PC-3 (cell line): ENCODE results near the gene TENT4B. TPM values are rescaled to one million over a fixed set of nuclear protein-coding genes. Genes with fewer than 3 reads are reported as not detected.

Experiments used
- ATAC-seq: fragments of 200-7000 bp; cut with Tn5 transposase; 2 replicates; pipeline ENCODE4 v1.9.1; 2020; ENCODE audit warnings: mild to moderate bottlenecking, moderate library complexity
- BruUV-seq: library from RNA; stranded (reverse); fragments of 400-500 nt; replicated peaks from 2 replicates; lab custom pipeline; 2021; lab: Mats Ljungman, UMichigan
- CTCF ChIA-PET: fragments of 300-600 bp; sonication (Branson Sonifier 250); formaldehyde crosslinking; loops from one replicate; lab custom pipeline; 2022; ENCODE audit warnings: antibody characterized with exemption; lab: Charles Lee
- POLR2A ChIA-PET: fragments of 300-600 bp; sonication (Branson Sonifier 250); formaldehyde crosslinking; loops from one replicate; lab custom pipeline; 2022; ENCODE audit warnings: antibody characterized with exemption; ENCODE audit not compliant: unreplicated experiment; lab: Charles Lee
- DNase-seq: peaks from one replicate; pipeline ENCODE4 v3.0.0-alpha.2; 2015
- H2AFZ ChIP-seq: fragments of 300-600 bp; sonication (generic); 2 replicates; pipeline ENCODE4 v1.6.0; 2016; ENCODE audit warnings: antibody characterized with exemption, low read length
- H3F3A ChIP-seq: fragments of 300-600 bp; sonication (generic); one replicate; pipeline ENCODE4 v1.6.0; 2017; ENCODE audit warnings: antibody characterized with exemption, low read length, control low read depth, mild to moderate bottlenecking; ENCODE audit not compliant: unreplicated experiment
- H3K27ac ChIP-seq: fragments of 300-600 bp; sonication (generic); 2 replicates; pipeline ENCODE4 v1.5.1; 2016; ENCODE audit warnings: mild to moderate bottlenecking, low read length
- H3K27me3 ChIP-seq: fragments of 300-600 bp; sonication (generic); 2 replicates; pipeline ENCODE4 v1.6.1; 2016; ENCODE audit warnings: low read length, mixed read lengths
- H3K36me3 ChIP-seq: fragments of 300-600 bp; sonication (generic); 2 replicates; pipeline ENCODE4 v1.6.1; 2016; ENCODE audit warnings: low read depth, mixed run types, low read length, mixed read lengths
- H3K4me1 ChIP-seq: fragments of 300-600 bp; sonication (generic); 2 replicates; pipeline ENCODE4 v1.5.1; 2016; ENCODE audit warnings: low read length; ENCODE audit not compliant: insufficient read depth
- H3K4me2 ChIP-seq: fragments of 300-600 bp; sonication (generic); 2 replicates; pipeline ENCODE4 v1.6.0; 2016; ENCODE audit warnings: low read length
- H3K4me3 ChIP-seq: fragments of 300-600 bp; sonication (generic); 2 replicates; pipeline ENCODE4 v1.5.1; 2016; ENCODE audit warnings: mild to moderate bottlenecking, low read length, mixed read lengths
- H3K79me2 ChIP-seq: fragments of 300-600 bp; sonication (generic); 2 replicates; pipeline ENCODE4 v1.6.1; 2017; ENCODE audit warnings: low read length, mixed read lengths
- H3K9ac ChIP-seq: fragments of 300-600 bp; sonication (generic); 2 replicates; pipeline ENCODE4 v1.6.0; 2016; ENCODE audit warnings: mild to moderate bottlenecking, low read length
- H3K9me2 ChIP-seq: fragments of 300-600 bp; sonication (generic); replicated peaks from 2 replicates; pipeline ENCODE4 v1.6.1; 2016; ENCODE audit warnings: mixed run types, low read length, mixed read lengths
- H3K9me3 ChIP-seq: fragments of 300-600 bp; sonication (generic); 2 replicates; pipeline ENCODE4 v1.6.1; 2016; ENCODE audit warnings: low read length, mixed read lengths
- H4K20me1 ChIP-seq: fragments of 300-600 bp; sonication (generic); 2 replicates; pipeline ENCODE4 v1.6.1; 2016; ENCODE audit warnings: low read length, mixed read lengths
- CTCF ChIP-seq: fragments of 300-600 bp; sonication (generic); conservative IDR thresholded peaks from 2 replicates; pipeline ENCODE4 v1.5.1; 2017; ENCODE audit warnings: antibody characterized with exemption, low read depth, mild to moderate bottlenecking, low read length
- EZH2 ChIP-seq: fragments of 300-600 bp; sonication (generic); IDR thresholded peaks from one replicate; pipeline ENCODE4 v1.6.1; 2017; ENCODE audit warnings: antibody characterized with exemption, mild to moderate bottlenecking, low read length; ENCODE audit not compliant: unreplicated experiment
- EZH2phosphoT487 ChIP-seq: fragments of 300-600 bp; sonication (generic); IDR thresholded peaks from 2 replicates; pipeline ENCODE4 v1.6.1; 2018; ENCODE audit warnings: mild to moderate bottlenecking, antibody characterized with exemption, low read length, borderline replicate concordance
- intact Hi-C: fragments of 100-400 bp; cut with micrococcal nuclease; formaldehyde crosslinking; loops from 2 replicates; pipeline ENCODE4 v1.9.0; 2023
- total RNA-seq: library from RNA; depleted of rRNA; stranded (reverse); fragments of >200 nt; gene quantifications from 2 replicates; pipeline ENCODE4 v1.2.3, GENCODE V29; 2014

TENT4B gene
- total RNA-seq, 1 experiment from 2014 or later: 6.3 TPM

GRCh38 chr16:50261160-50261706, 108.1 kb downstream of the TENT4B start:
- H3K27me3 ChIP-seq: no peaks in the 10 kb centered on the region
- POLR2A ChIA-PET: no interaction called here
- ATAC-seq: no peak
- H2AFZ ChIP-seq: no peak overlapping the region
- no peaks in the 10 kb centered on the region for H3K9me2 ChIP-seq
- no peak overlapping the region for H3K9ac ChIP-seq
- no peak overlapping the region for H3K27ac ChIP-seq
- no peak overlapping the region for H3K4me3 ChIP-seq
- H3K9me3 ChIP-seq: no peaks in the 10 kb centered on the region
- no TSS peak for BruUV-seq
- TF ChIP-seq CTCF: no peak
- no peak for TF ChIP-seq EZH2phosphoT487
- no peak for TF ChIP-seq EZH2
- H3K36me3 ChIP-seq: no peaks in the 10 kb centered on the region
- H3K79me2 ChIP-seq: 0 out of 2 replicates have a peak, but pooled peaks cover 10% of the 10 kb centered on the region
- intact Hi-C loops: no loop called here
- CTCF ChIA-PET: no interaction called here
- no peaks in the 10 kb centered on the region for H4K20me1 ChIP-seq
- H3F3A ChIP-seq: no peaks in the 10 kb centered on the region
- H3K4me1 ChIP-seq: peaks cover 14% of the 10 kb centered on the region
- no peak for DNase-seq
- no peak overlapping the region for H3K4me2 ChIP-seq

DNA sequence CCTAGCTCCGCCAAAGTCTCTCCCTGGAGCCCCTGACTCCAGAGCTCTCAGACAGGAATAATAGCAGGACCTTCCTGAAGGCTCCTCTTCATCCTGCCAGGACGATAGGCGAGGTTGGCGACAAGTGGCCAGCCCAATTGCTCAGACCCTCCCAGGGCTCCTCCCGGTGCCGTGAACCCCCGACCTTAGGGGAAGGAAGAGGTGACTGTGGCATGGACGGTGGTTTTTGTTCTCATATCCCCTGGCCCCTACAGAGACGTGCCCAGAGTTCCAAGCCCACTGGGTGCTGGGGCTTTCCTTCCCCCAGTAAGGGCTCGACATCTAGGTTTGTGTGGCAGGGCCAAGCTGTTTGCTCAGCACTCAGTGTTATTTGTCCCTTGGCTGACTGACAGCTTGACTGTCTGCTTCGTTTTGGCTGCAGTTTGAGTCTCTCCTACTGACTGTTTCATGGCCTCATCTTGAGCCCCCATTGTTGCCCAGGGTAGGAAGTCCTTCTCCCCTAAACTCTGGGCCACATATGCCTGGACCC, 108.7 kb downstream of the TENT4B start:
- Histone ChIP-seq H2AFZ (no peak overlapping the region), H3F3A (no peaks in the 10 kb centered on the region), H3K4me2 (no peak overlapping the region), H3K79me2 (0 out of 2 replicates have a peak, but pooled peaks cover 10% of the 10 kb centered on the region), H3K9ac (no peak overlapping the region), H3K4me3 (no peak overlapping the region), H3K27me3 (no peaks in the 10 kb centered on the region), H3K9me2 (no peaks in the 10 kb centered on the region), H4K20me1 (no peaks in the 10 kb centered on the region), H3K36me3 (no peaks in the 10 kb centered on the region), H3K4me1 (peaks cover 16% of the 10 kb centered on the region), H3K9me3 (no peaks in the 10 kb centered on the region), H3K27ac (no peak overlapping the region)
- ATAC-seq (peak; percentile 45), DNase-seq (no peak)
- ChIA-PET CTCF (no interaction called here), POLR2A (no interaction called here)
- intact Hi-C loops: no loop called here
- BruUV-seq: no TSS peak
- TF ChIP-seq CTCF (no peak), EZH2phosphoT487 (no peak), EZH2 (no peak)
